ENCODE results near the gene ZFHX3.

Gene ZFHX3

GRCh38 chr16:73067671-73068540, 20.0 kb upstream of the ZFHX3 start:
- DNase-seq, result no peak

GRCh38 chr16:73066927-73067670, 19.2 kb upstream of the ZFHX3 start:
- DNase-seq, result no peak

- no peak for DNase-seq
Observed at GRCh38 chr16:73066331-73066926, 18.5 kb upstream of the ZFHX3 start.

GRCh38 chr16:73065632-73066330, 17.9 kb upstream of the ZFHX3 start:
- no peak for DNase-seq

- DNase-seq, result no peak
Observed at GRCh38 chr16:73064994-73065545, 17.1 kb upstream of the ZFHX3 start.

GRCh38 chr16:73064212-73064993, 16.5 kb upstream of the ZFHX3 start:
- DNase-seq, result no peak

- no peak for DNase-seq
Observed at GRCh38 chr16:73063854-73064211, 15.9 kb upstream of the ZFHX3 start.

- no peak for DNase-seq
Observed at GRCh38 chr16:73062743-73063733, 15.1 kb upstream of the ZFHX3 start.

- DNase-seq, result no peak
Observed at GRCh38 chr16:73062001-73062616, 14.2 kb upstream of the ZFHX3 start.

- DNase-seq, result no peak
Observed at GRCh38 chr16:73060892-73061490, 13.1 kb upstream of the ZFHX3 start.

GRCh38 chr16:73059779-73060615, 12.1 kb upstream of the ZFHX3 start:
- no peak for DNase-seq

GRCh38 chr16:73058616-73059409, 10.9 kb upstream of the ZFHX3 start:
- DNase-seq, result no peak

- no peak for DNase-seq
Observed at GRCh38 chr16:73058221-73058615, 10.3 kb upstream of the ZFHX3 start.

- no peak for DNase-seq
Observed at GRCh38 chr16:73057291-73058210, 9.6 kb upstream of the ZFHX3 start.

- no peak for DNase-seq
Observed at GRCh38 chr16:73056921-73057290, 9.0 kb upstream of the ZFHX3 start.

GRCh38 chr16:73056448-73056847, 8.5 kb upstream of the ZFHX3 start:
- DNase-seq, result no peak
